ENCODE measurements around the gene SH3BP5.

SH3BP5 gene

DNA sequence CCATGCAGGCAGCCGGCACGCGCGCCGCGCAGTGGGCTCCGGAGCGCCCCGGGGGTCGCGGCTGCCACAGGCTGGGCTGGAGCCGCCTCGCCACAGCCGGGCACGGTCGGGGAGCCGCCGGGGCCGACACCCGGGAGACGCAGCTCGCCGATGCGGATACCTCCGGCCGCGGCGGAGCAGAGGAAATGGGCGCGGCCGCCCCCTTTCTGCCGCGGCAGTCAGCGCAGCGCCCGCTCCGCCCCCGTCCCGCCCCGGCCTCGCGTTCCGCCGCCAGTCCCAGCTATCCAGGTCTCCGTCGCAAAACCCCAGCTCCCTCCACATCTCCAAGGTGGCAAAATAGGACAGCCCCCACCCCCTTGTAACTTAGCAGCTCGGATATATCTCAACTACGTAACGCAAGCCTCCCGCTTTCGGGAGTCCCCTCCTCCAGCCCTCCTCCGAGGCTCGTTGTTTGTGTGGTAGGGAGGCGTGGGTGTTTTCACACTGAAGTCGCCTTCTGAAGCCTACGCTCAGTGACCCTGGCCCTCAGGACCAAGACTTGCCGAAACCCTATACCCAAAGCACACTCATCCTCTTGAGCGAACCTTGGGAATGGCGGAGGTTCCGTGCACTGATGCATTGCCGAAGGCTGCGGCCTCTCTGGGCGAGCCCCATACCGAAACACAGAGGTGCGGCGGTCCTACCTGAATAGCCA lies at the start of gene SH3BP5:
Gene SH3BP5 (minus strand): TSS at position 182 of the 694 bp plus-strand sequence. CDS start 178 bp downstream, at position 4.
- TF ChIP-seq CTCF (IDR thresholded peaks at IDR 0.05; ENCODE audit: borderline replicate concordance, insufficient read depth, low read depth, low read length), result peak; percentile 69
- H3K4me3 ChIP-seq (ENCODE audit: low read depth, low read length), result peak within 1 kb of the TSS; percentile 97

DNA sequence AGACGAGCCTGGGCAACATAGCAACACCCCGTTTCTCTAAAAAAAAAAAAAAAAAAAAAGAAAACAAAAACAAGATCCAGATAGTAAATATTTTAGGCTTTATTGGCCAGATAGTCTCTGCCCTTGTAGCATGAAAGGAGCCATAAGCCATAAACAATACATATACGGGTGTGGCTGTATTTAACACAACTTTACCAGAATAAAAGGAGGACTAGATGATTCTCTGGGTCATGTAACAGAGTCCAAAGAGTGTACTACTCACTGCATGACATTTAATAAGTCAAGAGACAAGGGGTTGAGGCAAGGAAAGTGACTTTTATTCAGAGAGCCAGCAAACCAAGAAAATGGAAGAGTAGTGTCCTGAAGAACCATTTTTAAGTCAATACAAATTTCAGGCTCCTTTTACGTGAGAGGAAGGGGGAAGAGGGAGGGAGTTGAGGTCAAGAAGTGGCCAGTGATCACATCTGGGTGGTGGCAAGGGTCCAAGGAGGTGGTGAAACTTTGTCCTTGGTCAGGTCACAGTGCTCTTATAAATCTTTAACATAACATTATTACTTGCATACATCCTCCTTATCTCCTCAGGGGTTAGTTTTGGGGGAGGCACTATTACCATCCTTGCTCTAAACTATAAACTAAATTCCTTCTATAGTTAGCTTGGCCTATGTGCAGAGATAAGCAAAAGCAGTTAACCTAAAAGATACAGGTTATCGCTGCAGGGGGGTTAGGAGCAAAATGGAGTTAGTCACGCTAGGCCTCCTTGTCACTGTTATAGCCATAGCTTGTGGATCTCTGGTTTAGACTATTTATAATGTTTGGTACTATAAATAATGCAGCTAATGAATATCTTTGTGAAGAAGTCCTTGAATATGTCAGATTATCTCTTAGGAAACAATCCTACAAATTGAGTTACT lies 48.8 kb upstream of the SH3BP5 start:
- no peak for TF ChIP-seq CTCF (IDR thresholded peaks at IDR 0.05; ENCODE audit: borderline replicate concordance, insufficient read depth, low read depth, low read length)
- H3K4me3 ChIP-seq (ENCODE audit: low read depth, low read length), result no peak overlapping the region

DNA sequence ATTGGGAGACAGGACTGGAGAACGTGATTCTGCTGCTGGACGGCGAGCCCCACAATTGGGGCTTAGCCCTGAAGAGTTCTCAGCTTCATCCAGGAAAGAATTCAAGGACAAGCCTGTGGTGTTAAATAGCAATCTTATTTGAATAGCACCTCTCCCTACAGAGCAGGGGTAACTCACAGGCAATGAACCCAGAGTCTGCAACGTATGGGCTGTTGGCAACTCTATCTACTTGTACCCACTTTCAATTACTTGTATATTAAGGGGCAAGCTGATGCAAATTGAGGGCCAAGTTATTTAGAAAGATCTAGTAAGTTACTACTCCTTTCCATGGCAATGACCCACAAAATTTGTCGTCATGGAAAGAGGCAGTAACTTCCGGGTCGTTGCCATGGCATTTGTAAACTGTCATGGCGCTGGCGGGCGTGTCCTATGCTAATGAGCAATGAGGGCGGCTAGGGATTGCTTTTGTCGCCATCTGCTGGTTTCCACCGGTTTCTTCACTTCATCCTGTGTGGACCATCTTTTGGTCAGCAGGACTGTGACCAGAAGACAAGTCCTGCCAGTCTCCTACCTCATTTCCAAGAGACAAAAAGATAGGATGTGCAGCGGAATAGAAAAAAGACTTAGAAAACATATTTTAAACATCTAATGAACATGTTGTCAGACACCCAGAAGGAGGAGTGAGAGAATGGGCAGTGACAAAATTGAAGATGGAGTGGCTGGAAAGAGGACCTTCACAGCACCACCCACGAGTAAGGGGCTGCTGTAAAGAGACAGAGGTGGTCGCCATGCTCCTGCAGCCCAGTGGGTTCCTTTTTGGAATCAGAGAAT lies 45.8 kb upstream of the SH3BP5 start:
- TF ChIP-seq CTCF (IDR thresholded peaks at IDR 0.05; ENCODE audit: borderline replicate concordance, insufficient read depth, low read depth, low read length), result peak; percentile 79
- H3K4me3 ChIP-seq (ENCODE audit: low read depth, low read length), result no peak overlapping the region

GRCh38 chr3:15375461-15376000 lies 43.1 kb upstream of the SH3BP5 start:
- no peak overlapping the region for H3K4me3 ChIP-seq (ENCODE audit: low read depth, low read length)
- TF ChIP-seq CTCF (IDR thresholded peaks at IDR 0.05; ENCODE audit: borderline replicate concordance, insufficient read depth, low read depth, low read length), result no peak

GRCh38 chr3:15372918-15373317 lies 40.5 kb upstream of the SH3BP5 start:
- no peak for TF ChIP-seq CTCF (IDR thresholded peaks at IDR 0.05; ENCODE audit: borderline replicate concordance, insufficient read depth, low read depth, low read length)

DNA sequence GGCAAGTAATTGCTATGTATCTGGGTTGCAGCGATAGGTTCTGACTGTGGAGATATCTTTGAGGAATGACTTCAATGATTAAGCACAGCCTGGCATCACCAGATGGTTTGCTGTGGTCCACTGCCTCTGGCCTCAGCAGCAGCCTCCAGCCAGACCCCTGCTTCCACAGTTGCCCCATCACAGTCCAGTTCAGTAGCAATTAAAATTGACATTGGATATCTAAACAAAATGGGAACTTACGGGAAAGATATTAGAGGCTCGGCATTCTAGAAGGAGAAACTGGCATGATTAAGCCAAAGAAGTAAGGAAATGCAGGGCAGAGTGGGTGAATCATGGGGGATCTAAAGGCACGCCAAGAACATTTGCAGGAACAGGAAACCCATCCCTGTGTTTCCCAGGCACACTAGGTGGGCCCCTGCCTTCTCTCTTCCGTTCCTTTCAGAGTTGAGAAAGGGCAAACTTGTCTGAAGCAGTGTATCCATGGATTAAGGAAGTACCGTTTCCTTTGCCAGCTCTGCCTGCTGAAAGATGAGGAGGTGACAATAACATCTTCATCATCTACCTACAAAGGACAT lies 36.3 kb upstream of the SH3BP5 start:
- H3K4me3 ChIP-seq (ENCODE audit: low read depth, low read length), result no peak overlapping the region
- no peak for TF ChIP-seq CTCF (IDR thresholded peaks at IDR 0.05; ENCODE audit: borderline replicate concordance, insufficient read depth, low read depth, low read length)

More at GRCh38 chr3:15372918-15373317, 40.5 kb upstream of the SH3BP5 start:
- no peak overlapping the region for H3K4me3 ChIP-seq (ENCODE audit: low read depth, low read length)

All from GM12875 (cell line).